ENCODE data around the gene RFLNA.

DNA sequence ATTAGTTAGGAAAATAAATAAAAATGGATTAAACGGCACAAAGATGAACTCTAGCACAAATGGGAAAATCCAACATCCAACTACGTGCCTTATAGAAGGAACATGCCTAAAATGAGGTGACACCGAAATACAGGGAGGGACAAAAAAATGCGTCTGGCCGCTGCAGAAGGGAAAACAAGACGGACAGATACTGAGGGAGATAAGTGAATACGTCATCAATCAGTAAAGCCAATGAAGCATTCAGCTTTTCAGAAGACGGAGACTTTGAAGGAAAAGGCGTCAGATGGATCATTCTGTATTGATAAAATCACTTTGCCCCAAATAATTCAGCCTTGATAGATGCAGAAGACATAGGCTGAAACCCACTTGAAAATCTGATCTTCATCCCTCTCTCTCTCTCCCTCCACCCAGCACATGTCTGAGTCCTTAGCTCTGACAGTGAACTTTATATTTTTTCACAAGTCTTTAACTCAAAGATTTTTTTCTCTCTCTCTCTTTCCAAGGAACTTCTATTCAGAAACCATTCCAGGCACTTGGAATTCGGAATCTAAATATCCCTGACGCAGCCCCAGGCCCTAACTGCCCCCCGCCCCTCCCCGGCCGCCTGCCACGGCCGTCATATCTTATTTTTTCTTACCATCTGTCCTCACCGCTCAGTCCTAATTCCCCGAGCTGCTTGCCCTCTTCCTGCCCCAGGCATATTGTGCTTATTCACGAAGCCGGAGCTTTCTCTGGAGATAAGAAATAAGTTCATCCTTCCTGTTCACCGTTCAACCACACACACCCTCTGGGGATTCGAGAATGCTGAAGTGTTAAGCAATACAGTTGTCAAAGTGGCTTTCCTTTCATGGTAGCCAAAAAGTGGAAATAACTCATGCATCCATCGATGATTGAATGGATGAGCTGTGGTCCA is 35.5 kb upstream of the RFLNA start:
- TF ChIP-seq CTCF (IDR thresholded peaks at IDR 0.05): no peak
- TF ChIP-seq EP300 (IDR thresholded peaks at IDR 0.05): no peak
- no peak for TF ChIP-seq POLR2AphosphoS5 (IDR thresholded peaks at IDR 0.05)

Data from esophagus muscularis mucosa (tissue), 4 donors.